ENCODE results near the gene SH2D5. TPM values are rescaled to one million over a fixed set of nuclear protein-coding genes. Genes with fewer than 3 reads are reported as not detected.

Gene SH2D5
- total and polyA plus RNA-seq, 2 donors (not counting 3 experiments of a cell fraction or from before 2014, with no cell fraction given) = 0.23 to 1.0 TPM

DNA sequence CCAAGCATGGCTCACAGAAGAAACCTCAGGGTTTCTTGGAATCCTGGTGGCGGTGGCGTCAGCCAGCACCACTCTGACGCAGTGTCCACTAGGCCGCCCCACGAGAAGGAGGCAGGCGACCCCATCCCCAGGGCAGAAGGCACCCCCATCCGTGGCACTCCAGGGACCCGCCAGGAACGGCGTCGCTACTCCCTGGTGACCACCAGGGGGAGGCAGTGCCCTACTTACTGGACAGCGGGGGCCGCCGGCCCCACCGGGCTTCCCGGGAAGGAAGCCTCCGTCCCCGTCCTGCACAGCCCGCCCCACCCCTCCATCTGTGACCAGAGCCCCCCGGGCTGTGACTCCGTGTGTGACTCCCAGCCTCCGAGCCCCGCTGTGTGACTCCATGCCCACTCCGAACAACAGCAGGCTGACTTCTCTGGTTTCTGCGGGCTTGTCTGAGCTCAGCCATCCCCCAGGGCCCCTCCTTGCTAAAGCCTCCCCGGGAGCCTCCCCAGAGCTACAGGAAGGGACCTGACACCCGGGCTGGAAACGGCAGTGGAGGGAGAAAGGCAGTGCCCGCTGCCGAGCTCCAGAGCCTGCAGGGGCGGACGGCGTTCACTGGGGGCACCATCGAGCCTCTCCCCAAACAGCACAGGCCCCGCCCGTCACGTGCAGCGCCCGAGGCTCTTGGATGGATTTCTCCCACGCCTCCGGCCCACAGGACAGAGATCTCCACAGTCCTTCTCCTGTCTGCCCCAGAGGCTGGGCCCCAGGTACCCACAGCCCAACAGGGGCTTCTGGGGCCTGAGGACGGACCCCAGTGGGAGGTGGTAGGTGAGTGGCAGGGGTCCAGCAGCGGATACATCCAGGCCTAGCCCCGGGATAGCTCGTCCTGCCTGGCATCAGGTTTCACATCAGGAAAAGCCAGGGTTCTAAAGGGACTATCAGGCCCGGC lies 35.8 kb downstream of the SH2D5 start:
- BruUV-seq (replicated peaks) = no TSS peak
- TF ChIP-seq POLR2AphosphoS5 (IDR thresholded peaks at IDR 0.05; ENCODE audit: insufficient read depth, low read depth, low read length) (no peak), JUN (IDR thresholded peaks at IDR 0.05; ENCODE audit: borderline replicate concordance, insufficient read depth, insufficient read length, low read depth) (no peak)
- TF ChIP-seq, protein P1, sequence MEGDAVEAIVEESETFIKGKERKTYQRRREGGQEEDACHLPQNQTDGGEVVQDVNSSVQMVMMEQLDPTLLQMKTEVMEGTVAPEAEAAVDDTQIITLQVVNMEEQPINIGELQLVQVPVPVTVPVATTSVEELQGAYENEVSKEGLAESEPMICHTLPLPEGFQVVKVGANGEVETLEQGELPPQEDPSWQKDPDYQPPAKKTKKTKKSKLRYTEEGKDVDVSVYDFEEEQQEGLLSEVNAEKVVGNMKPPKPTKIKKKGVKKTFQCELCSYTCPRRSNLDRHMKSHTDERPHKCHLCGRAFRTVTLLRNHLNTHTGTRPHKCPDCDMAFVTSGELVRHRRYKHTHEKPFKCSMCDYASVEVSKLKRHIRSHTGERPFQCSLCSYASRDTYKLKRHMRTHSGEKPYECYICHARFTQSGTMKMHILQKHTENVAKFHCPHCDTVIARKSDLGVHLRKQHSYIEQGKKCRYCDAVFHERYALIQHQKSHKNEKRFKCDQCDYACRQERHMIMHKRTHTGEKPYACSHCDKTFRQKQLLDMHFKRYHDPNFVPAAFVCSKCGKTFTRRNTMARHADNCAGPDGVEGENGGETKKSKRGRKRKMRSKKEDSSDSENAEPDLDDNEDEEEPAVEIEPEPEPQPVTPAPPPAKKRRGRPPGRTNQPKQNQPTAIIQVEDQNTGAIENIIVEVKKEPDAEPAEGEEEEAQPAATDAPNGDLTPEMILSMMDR (IDR thresholded peaks at IDR 0.05; ENCODE audit: extremely low read depth in 1 of 2, insufficient read depth in 1 of 2, low read depth in 1 of 2, low read length in 2 of 2) = peak; percentile 65 to 96
- TF ChIP-seq, protein P2, sequence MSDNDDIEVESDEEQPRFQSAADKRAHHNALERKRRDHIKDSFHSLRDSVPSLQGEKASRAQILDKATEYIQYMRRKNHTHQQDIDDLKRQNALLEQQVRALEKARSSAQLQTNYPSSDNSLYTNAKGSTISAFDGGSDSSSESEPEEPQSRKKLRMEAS (IDR thresholded peaks at IDR 0.05; ENCODE audit: insufficient read depth, insufficient read length) = peak; percentile 79
- H3K4me2 ChIP-seq (ENCODE audit: insufficient read depth, low read length) = peak overlapping the region; percentile 70
- H3K4me1 ChIP-seq (ENCODE audit: control insufficient read depth, extremely low read depth, insufficient read depth, low read length) = peaks cover 4% of the 10 kb centered on the region
- intact Hi-C loops (cut with micrococcal nuclease) = loop anchor here (1.0 to 10.0 kb wide), 5 partner anchors 37 to 672 kb away; partner anchors contain the start of gene HP1BP3
- H3K36me3 ChIP-seq (ENCODE audit: control insufficient read depth in 2 of 2, extremely low read depth in 1 of 2, insufficient read depth in 2 of 2, low read length in 2 of 2) = no peaks in the 10 kb centered on the region
- H4K20me1 ChIP-seq (replicated peaks; ENCODE audit: control insufficient read depth, extremely low read depth, insufficient read depth, low read length) = no peaks in the 10 kb centered on the region
- peak; percentile 83 for FAIRE-seq
- H3K9ac ChIP-seq (replicated peaks; ENCODE audit: extremely low read depth, insufficient read depth, low read length) = peak overlapping the region; percentile 68
- peak overlapping the region; percentile 99 for H2AFZ ChIP-seq (ENCODE audit: low read depth, low read length)
- ChIA-PET POLR2A (interaction anchor here (0.6 kb wide), 1 partner anchor 498 kb away, joined by 3 read pairs; no protein-coding TSS in a partner anchor), CTCF (interaction anchor here (0.5 to 5.1 kb wide), 42 partner anchors 11 to 1301 kb away, joined by 3 to 150 read pairs (median 4); partner anchors contain the start of genes HP1BP3, KIF17 and SH2D5)
- peak overlapping the region; percentile 44 for H3K27ac ChIP-seq (ENCODE audit: insufficient read depth, low read depth, low read length)
- peak overlapping the region; percentile 34 to 45 (median 38) for H3K4me3 ChIP-seq (replicated peaks in 1 of 3; ENCODE audit: insufficient read depth in 1 of 3, low read depth in 1 of 3, low read length in 3 of 3)
- dilution Hi-C loops (cut with MboI; ENCODE audit: extremely low pct_ligation_motif_present, low sequenced_read_pairs) = no loop called here
- DNase-seq (ENCODE audit: low read depth, low spot score) = peak; percentile 86
- H3K9me1 ChIP-seq (replicated peaks; ENCODE audit: control insufficient read depth, extremely low read depth, insufficient read depth, low read length) = no peaks in the 10 kb centered on the region
- no peaks in the 10 kb centered on the region for H3K27me3 ChIP-seq (ENCODE audit: control insufficient read depth in 2 of 2, insufficient read depth in 2 of 2, low read length in 2 of 2)
- no peaks in the 10 kb centered on the region for H3K79me2 ChIP-seq (ENCODE audit: control insufficient read depth, insufficient read depth, low read length)
- H3K9me3 ChIP-seq (replicated peaks; ENCODE audit: control insufficient read depth, insufficient read depth, low read length) = no peaks in the 10 kb centered on the region

All from endothelial cell of umbilical vein (primary cell).